ENCODE data around the gene APMAP. TPM values are rescaled to one million over a fixed set of nuclear protein-coding genes. Genes with fewer than 3 reads are reported as not detected.

The APMAP gene
- total RNA-seq, 1 donor from 2014 or later, result 71.7 TPM

- no peak overlapping the region for H3K9ac ChIP-seq
- H3K36me3 ChIP-seq, result no peaks in the 10 kb centered on the region
- H3K27me3 Mint-ChIP-seq (ENCODE audit: insufficient read depth, low read depth), result peaks cover 2% of the 10 kb centered on the region
- H3K4me1 Mint-ChIP-seq, result no peaks in the 10 kb centered on the region
- no peak overlapping the region for H3K27ac Mint-ChIP-seq
- no peaks in the 10 kb centered on the region for H3F3A ChIP-seq (ENCODE audit: low read depth)
- TF ChIP-seq CTCF (IDR thresholded peaks at IDR 0.05) (no peak), EZH2phosphoT487 (IDR thresholded peaks at IDR 0.05) (no peak), EZH2 (IDR thresholded peaks at IDR 0.05) (no peak)
- H3K4me3 ChIP-seq, result no peak overlapping the region
- H3K27me3 ChIP-seq, result no peaks in the 10 kb centered on the region
- H3K4me2 ChIP-seq, result no peak overlapping the region
- H2AFZ ChIP-seq (replicated peaks), result no peak overlapping the region
- H3K27ac ChIP-seq, result no peak overlapping the region
- no peaks in the 10 kb centered on the region for H3K79me2 ChIP-seq (ENCODE audit: low read depth)
- peaks cover 17% of the 10 kb centered on the region for H3K36me3 Mint-ChIP-seq
- no peaks in the 10 kb centered on the region for H3K9me3 Mint-ChIP-seq
- no peaks in the 10 kb centered on the region for H4K20me1 ChIP-seq (ENCODE audit: low read depth)
- no peaks in the 10 kb centered on the region for H3K9me3 ChIP-seq (ENCODE audit: low read depth)
- H3K4me1 ChIP-seq, result no peaks in the 10 kb centered on the region
- no peak for DNase-seq (ENCODE audit: low spot score)
- no peak overlapping the region for H3K4me3 Mint-ChIP-seq
Measured at GRCh38 chr20:24961384-24962181, 31.0 kb downstream of the APMAP start.

GRCh38 chr20:24960861-24961260 is 31.7 kb downstream of the APMAP start:
- H2AFZ ChIP-seq (replicated peaks), result no peak overlapping the region
- no peaks in the 10 kb centered on the region for H3K36me3 ChIP-seq
- H4K20me1 ChIP-seq (ENCODE audit: low read depth), result no peaks in the 10 kb centered on the region
- Mint-ChIP-seq H3K27ac (no peak overlapping the region), H3K9me3 (no peaks in the 10 kb centered on the region), H3K4me1 (no peaks in the 10 kb centered on the region), H3K4me3 (no peak overlapping the region), H3K27me3 (ENCODE audit: insufficient read depth, low read depth) (no peaks in the 10 kb centered on the region), H3K36me3 (peaks cover 17% of the 10 kb centered on the region)
- no peak overlapping the region for H3K4me2 ChIP-seq
- TF ChIP-seq EZH2phosphoT487 (IDR thresholded peaks at IDR 0.05) (no peak), CTCF (IDR thresholded peaks at IDR 0.05) (no peak), EZH2 (IDR thresholded peaks at IDR 0.05) (no peak)
- H3K79me2 ChIP-seq (ENCODE audit: low read depth), result no peaks in the 10 kb centered on the region
- no peak overlapping the region for H3K9ac ChIP-seq
- H3K4me3 ChIP-seq, result no peak overlapping the region
- no peaks in the 10 kb centered on the region for H3K9me3 ChIP-seq (ENCODE audit: low read depth)
- H3K27me3 ChIP-seq, result no peaks in the 10 kb centered on the region
- H3K27ac ChIP-seq, result no peak overlapping the region
- no peaks in the 10 kb centered on the region for H3F3A ChIP-seq (ENCODE audit: low read depth)
- no peak for DNase-seq (ENCODE audit: low spot score)
- H3K4me1 ChIP-seq, result no peaks in the 10 kb centered on the region

GRCh38 chr20:24960302-24960801 is 32.2 kb downstream of the APMAP start:
- H4K20me1 ChIP-seq (ENCODE audit: low read depth), result no peaks in the 10 kb centered on the region
- Mint-ChIP-seq H3K36me3 (peaks cover 17% of the 10 kb centered on the region), H3K9me3 (no peaks in the 10 kb centered on the region), H3K4me3 (no peak overlapping the region), H3K27me3 (ENCODE audit: insufficient read depth, low read depth) (no peaks in the 10 kb centered on the region), H3K4me1 (no peaks in the 10 kb centered on the region), H3K27ac (no peak overlapping the region)
- H3K4me2 ChIP-seq, result no peak overlapping the region
- no peak overlapping the region for H3K9ac ChIP-seq
- no peaks in the 10 kb centered on the region for H3K9me3 ChIP-seq (ENCODE audit: low read depth)
- no peaks in the 10 kb centered on the region for H3K27me3 ChIP-seq
- no peak for DNase-seq (ENCODE audit: low spot score)
- no peaks in the 10 kb centered on the region for H3K79me2 ChIP-seq (ENCODE audit: low read depth)
- no peak overlapping the region for H3K4me3 ChIP-seq
- no peaks in the 10 kb centered on the region for H3K4me1 ChIP-seq
- H2AFZ ChIP-seq (replicated peaks), result no peak overlapping the region
- TF ChIP-seq EZH2 (IDR thresholded peaks at IDR 0.05) (no peak), EZH2phosphoT487 (IDR thresholded peaks at IDR 0.05) (no peak), CTCF (IDR thresholded peaks at IDR 0.05) (no peak)
- H3K36me3 ChIP-seq, result no peaks in the 10 kb centered on the region
- H3F3A ChIP-seq (ENCODE audit: low read depth), result no peaks in the 10 kb centered on the region
- H3K27ac ChIP-seq, result no peak overlapping the region

Measured in neural progenitor cell (in vitro differentiated cells).